GDM1 (cell line): ENCODE data around the gene AKTIP.
"Not testable (repeated sequence)": the region's sequence is repeated elsewhere in the genome, so short reads cannot be mapped to it uniquely, and the experiment has no call there.

Experiments
- DNase-seq: peaks from one replicate; lab custom pipeline; 2025; lab: John Stamatoyannopoulos, UW

The AKTIP gene

DNA sequence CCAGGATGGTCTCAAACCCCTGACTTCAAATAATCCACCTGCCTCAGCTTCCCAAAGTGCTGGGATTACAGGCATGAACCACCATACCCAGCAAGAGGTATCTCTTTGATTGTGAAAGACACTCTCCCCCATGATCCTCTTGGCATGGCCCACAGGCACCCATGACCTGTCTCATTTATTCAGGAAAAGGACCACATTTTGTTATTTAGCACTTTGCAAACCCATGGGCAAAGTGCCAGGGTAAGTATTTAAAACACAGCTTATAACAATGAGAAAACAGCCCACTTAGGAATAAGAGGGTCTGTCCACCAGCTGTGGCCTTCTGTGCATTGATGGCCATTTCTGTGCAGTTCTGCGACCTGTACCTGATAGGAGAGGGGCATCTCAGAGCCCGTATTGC lies 12.8 kb upstream of the AKTIP start:
- no peak for DNase-seq

DNA sequence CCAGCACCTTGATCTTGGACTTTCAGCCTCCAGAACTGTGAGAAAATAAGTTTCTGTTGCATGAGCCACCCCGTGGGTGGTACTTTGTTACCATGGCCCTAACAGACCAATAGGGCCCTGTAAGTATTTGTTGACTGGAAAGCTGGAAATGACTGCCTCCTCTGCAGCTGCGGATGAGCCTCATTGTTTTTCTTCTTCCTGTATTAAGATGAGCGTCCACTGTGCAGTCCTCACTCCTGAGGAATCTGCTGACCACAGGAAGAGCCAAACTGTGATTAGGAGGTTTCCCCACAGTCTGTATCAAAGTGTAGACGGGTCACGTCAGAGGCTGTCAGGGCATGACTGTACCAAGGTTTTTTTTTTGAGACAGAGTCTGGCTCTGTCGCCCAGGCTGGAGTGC lies 12.2 kb upstream of the AKTIP start:
- DNase-seq = no peak

DNA sequence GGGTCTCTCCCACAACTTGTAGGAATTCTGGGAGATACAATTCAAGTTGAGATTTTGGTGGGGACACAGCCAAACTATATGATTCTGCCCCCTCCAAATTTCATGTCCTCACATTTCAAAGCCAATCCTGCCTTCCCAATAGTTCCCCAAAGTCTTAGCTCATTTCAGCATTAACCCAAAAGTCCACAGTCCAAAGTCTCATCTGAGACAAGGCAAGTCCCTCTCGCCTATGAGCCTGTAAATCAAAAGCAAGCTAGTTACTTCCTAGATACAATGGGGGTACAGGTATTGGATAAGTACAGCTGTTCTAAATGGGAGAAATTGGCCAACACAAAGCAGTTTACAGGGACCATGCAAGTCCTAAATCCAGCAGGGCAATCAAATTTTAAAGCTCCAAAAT lies 9.8 kb upstream of the AKTIP start:
- DNase-seq = not testable (repeated sequence)

DNA sequence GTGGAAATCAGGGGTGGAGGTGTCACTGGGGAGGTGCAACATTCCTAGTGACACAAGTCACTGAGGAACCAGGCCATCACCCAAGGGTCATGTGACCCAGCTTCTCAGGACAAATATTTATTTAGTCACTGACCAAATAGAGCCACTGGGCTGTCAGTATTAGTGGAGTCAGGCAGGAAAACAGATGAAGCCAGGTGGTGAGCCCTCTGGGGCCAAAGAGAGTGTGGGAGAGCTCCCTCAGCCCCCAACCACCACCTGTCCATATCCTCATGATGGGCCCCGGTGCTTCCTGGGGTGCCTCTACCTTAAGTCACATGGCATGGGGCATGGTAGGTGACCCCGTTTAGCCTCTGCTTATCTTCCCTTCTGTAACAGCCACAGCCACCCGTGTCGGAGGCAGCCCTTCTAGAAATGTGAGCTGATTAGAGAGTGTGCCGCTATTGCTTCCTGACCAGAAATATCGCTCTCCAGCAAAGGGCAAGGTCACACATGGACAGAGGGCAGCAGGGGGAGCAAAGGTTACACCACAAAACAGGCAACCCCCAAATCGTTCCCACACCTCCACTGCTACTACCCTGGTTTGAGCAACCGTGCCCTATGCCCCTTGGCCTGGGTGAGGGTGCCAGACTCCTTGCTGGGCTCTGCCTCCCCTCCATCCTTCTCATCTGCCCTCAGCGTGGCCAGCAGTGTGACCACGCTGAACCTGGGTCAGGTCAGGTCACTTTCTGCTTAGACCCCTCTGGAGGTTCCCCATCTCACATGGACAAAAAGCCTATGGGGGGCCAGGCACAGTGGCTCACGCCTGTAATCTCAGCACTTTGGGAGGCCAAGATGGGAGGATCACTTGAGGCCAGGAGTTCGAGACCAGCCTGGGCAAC lies 8.6 kb upstream of the AKTIP start:
- DNase-seq = no peak

DNA sequence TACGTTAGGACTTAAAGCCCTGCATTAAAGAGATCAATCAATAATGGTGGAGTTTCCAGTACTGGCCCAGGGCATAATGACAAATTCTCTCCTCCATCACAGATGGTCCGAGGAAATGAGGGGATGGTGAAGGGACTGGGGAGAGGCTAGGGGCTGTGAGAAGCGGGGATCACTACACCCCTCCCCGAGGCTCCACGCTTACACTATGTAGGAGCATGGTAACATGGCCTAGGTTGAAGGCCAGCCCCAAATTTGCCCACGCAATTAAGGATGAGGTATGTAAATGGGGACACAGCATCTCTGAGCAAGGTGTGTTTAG lies 8.0 kb upstream of the AKTIP start:
- DNase-seq = no peak

DNA sequence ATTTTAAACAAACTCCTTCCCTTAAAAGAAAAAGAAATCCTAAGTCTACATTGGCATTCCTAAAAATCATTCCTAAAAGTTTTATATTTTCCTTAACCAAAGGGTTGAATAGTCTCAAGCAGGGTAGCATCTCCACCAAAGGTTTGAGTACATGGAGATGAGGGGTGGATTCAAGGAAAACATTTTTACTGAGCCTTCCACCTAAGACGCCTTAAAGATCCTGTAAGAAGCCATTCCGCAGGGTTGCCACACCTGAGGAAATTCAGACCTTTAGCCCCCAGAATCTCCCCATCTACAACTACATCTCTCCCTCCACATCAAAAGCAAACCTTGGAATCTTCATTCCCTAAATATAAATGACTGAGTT lies 7.7 kb upstream of the AKTIP start:
- DNase-seq = no peak

DNA sequence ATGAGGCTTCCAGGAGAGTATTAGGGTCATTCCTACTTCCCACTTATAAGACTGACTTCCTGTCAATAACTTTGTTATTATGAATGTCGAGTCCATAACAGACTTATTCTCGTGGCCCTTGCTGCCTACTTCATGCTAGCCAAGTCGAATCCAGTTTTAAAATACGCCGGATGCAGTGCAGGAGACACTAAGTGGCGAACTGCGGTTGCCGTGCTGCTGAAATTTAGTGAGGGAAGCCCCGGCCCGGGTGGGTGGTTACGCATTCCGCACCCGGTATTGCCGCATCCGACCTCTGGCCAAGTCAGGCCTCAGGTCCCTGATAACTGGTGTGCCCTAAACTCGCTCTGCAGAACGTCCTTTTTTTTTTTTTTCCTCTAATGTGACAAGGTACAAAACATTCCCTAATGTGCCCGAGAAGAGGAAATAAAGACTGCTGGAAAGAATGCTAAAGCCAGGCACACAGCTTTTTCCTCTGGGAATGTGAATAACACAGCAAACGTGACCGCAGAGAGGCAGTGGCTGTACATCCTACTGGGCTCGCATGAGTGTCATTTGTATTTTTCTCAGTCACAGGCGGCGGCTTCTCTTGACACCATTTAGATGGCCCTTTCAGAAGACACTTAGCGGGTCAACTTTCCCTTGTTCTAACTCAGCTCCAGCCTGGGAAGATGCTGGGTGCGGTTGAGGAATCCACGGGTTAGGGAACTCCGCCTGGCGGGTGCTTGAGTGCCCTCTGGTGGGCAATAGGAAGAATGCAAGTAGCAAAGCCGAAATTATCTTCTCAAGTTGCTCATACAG lies 7.1 kb upstream of the AKTIP start:
- no peak for DNase-seq

DNA sequence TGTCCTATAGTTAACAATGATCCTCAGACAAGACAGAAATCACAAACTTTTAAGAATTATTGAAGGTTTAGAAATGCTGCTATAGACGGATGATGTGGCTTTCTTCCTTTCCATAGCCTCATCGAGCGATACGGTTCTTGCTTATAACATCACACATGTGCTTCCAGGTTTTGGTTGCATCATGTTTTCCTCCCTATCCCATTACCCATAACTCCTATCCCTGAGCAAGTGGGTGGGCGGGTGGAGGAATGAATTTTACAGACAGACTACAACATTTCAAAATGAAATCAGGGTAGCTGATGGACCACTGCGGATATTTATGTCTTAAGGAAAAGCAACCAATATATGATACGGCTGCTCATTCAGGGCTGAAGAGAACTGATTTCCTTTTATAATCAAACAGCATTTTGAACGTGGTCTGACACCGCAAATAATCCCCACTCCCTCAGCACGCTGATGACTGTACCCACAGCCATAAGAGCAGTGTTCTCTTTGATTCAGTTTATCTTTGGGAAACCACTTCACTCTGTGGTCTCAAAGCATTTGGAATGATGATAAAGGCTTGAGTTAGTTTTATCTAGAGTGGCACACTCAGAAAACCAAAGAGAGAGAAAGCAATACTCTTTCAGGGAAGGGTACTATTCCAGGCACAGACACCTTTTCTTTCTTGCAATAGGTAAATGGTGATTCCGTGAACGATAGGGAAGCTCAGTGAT lies 4.6 kb upstream of the AKTIP start:
- DNase-seq = no peak

DNA sequence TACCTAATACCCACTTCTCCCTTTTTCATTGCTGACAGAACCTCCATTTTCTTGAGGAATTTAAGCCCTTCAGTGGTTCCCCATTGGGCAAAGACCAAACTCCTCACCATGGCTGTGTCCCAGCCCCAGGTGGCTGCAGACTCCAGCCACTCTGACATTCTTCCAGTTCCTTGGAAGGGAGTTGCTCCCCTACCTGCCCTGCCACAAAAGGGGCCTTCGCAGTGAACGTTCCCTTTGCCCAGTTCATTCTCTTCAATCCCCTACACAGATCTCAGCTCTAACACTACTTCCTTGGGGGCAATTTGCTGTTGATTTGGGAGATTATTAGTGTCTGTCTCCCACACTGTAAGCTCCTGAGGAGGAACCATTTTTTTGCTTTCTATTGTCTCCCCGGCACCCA lies 3.2 kb upstream of the AKTIP start:
- no peak for DNase-seq

DNA sequence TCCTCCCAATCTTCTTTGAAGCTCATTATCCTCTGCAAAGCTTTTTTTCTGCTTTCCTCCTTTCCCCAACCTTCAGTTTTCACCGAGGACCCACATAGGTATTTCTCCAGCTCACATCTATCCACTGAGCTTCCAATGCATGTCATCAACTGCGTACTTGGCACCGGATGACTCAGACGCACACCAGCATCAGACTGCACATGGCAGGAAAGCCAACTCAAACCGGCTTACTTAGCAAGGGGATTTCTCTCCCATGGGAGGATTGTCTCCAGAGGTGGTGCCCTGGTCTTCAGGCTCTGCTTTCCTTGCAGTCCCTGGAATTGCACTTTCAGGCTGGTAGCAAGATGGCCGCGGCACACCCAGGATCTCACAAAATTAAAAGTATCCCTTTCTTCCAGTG lies 1.7 kb upstream of the AKTIP start:
- DNase-seq = no peak

DNA sequence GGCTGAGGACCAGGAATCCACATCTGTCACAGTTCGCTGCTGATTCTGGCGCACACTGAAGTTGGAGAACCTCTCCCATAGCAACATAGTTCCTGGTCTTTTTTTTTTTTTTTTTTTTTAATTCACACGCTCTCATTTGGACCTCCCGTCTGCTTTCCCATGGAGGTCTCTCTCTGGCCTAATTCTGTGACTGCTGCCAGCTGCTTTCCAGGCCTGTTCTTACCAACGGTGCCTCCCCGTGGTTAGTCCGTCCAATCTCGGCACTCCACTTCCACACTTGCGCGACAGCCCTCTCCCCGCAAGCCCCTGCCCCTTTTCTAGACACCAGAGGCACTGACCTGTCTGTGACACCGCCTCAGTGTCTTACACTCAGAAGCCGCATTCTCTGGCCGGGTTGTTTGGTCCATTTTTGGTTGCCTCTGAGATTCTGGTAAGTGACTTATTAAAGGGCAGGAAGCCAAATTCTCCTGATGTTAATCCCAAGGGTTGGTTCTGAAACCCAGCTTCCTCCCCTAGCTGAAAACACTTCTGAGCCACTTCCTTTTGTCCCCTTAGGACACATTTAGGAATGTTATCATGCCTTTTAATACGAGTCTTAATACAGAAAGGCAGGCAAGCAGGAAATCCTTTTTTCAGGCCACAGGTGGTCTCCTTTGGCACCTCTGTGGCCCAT lies 1.1 kb upstream of the AKTIP start:
- DNase-seq = no peak

DNA sequence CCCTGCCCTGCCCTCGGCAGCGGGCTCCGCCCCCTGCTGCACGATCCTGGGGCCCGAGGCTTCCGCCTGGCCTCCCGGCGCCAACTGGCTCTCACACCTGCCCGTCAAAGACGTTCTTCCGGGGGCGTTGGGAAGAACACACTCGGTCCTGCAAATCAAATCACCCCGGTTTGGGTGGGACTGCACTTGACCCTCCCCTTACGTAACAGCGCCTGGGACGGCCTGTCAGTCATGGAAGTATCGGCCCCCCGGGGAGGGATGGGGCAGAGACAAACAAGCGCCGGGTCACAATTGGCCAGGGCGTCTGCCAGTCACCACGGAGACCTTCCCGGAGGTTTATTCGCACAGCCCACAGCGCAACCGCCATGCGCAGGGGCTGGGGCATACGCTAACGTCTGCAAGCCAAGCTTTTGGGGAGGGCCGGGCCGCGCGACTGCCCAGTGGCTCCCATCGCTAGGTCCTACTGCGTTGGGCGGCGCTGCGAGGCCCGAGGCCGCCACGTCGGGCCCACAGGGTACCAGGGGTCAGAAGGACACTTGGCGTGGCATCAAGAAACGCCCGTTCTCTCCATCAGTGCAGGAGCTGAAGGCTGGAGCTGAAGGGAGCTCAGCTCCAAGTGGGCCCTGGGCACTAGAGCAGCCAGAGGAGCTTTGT lies 388 bp upstream of the AKTIP start:
- DNase-seq = peak; percentile 95

DNA sequence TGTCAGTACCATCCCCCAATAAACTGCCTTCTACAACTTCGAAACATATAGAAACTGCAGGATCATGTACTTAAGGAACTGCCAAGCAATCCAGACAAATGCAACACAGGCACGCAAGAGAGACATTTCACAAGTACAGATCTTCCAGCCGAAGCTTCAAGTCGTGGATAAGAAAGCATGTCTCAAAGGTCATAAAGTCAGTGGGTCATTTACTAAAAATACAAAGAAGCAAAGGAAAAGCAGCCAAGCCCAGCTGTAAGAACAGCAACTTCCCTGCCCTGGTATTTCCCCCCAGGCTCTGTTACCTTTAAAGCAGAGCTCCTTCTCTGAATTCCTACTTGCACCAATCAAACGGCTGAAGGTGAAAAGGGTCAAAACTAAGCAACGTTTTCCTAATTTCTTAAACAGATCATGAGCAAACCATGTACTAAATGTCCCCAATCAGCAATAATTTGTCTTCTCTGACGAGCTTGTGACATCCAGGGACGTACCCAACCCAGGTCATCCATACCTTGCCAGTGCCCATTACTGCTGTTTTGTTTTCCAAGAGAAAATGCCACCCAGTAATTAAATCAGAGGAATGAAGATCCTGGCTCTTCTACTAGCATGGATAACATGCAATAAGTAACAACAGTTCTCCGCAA lies 1.7 kb downstream of the AKTIP start:
- DNase-seq = no peak

DNA sequence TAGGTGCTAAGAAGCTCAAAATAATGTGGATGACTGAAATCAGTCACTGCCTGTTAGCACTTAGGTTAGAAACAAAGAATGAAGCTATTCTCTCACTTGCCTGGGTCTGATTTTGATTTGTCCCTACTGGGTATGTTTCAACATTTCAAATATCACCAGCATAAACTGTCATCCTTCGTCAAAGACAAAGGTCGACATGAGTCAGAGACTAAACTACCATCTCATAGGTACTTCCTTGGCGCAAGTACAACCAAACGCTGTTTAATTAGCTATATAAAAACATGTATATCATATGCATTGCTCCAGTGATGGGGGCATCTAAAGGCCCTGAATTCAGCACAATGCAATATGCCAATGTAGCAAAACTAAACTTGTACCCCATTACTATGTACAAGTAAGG lies 4.0 kb downstream of the AKTIP start:
- no peak for DNase-seq

DNA sequence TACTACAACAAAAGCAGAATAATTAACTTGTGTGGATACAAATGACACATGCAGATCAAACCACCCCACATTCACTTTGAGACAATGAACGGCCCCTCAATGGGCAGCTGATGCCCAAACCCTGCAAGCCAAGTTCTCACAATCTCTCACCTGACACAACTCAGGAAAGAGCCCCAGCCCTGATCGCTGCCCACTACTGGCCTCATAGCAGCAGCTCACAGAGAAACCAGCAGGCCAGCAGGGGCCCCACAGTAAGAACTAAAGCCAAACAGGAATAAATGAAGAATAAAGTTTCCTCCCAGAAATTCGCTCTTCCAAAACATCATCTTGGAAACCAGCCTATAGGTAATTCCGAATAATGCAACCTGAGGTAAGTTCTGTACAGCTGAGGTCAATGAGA lies 7.7 kb downstream of the AKTIP start:
- DNase-seq = no peak

DNA sequence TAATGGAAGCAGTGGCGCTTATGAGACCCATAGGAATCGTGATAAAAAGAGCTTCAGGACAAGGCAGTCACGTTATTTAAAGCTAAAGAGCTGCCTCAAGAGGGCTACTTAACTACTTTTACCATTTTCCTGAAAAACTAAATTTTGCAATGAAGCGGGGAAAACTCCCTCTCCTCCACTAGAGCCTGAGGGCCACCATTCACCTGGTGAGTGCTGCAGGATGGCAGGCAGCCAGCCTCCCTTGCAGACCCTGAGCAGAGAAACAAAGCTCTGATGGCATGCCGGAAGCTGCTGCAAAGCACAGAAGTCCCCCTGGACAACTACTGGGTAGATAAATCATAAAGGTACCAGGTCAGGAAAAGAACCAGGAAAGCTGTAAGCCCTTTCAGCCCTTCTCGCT lies 8.4 kb downstream of the AKTIP start:
- no peak for DNase-seq

DNA sequence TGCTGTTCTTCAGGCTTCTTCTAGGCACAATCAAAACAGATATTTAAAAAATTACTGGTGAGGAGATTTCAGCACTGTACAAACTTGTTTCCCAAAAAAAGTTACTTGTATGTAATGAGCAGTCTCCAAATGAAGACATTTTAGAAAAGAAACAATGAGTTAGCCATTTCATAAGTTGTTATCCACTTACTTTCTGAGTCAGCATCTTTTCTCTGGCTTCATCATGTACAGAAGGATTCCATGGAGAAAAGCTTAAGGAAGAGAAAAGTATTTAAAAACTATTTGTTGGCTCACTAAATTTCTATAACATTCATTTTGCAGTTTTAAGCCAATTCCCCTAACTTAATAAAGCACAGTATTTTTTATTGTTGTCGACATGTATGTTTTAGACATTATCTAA lies 10.5 kb downstream of the AKTIP start:
- no peak for DNase-seq

DNA sequence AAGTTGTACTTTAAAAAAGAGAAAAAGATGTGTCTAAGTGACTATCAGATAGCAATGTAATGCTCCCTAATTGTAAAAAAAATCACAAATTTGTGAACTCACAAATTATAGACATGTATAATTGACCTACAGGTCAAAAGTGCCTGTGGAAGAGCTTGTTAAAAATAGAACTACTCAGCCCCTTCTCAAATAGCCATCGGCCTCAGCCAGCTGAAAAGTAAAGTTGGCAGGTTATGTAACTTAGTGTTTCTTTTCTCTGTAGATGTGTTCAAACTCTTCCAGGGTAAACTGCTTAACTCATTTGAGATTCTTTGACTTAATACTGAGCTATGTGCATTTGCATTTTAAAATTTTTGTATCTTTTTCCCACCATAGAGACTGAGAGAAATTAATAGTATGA lies 13.3 kb downstream of the AKTIP start:
- DNase-seq = no peak

DNA sequence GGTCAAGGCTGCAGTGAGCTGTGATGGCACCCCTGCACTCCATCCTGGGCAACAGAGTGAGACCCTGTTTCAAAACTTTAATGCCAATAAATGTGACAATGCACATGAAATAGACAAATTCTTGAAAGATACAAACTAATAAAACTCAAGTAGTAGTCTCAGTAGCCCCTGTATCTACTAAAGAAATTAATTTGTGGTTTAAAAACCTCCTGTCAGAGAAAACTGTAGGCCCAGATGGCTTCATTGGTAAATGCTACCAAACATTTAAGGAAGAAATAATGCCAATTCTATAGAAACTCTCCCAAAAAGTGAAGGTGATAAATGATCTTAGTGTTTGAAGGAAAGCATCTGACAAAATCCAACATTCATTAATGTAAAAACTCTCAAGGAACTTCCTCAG lies 16.8 kb downstream of the AKTIP start:
- no peak for DNase-seq

DNA sequence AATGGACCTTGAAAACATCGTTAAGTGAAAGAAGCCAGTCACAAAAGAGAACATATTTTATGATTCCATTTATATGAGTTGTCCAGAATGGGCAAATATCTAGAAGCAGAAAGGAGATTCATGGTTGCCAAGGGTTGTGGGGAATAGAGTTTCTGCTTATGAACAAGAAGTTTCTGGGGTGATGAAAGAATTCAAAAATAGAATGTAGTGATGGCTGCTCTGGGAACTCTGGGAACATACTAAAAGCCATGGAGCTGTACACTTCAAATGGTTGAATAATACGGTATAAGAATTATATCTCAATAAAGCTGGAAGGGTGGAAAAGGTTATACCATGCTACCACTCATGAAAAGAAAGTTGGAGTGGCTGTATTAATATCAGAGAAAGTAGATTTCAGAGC lies 18.5 kb downstream of the AKTIP start:
- no peak for DNase-seq

DNA sequence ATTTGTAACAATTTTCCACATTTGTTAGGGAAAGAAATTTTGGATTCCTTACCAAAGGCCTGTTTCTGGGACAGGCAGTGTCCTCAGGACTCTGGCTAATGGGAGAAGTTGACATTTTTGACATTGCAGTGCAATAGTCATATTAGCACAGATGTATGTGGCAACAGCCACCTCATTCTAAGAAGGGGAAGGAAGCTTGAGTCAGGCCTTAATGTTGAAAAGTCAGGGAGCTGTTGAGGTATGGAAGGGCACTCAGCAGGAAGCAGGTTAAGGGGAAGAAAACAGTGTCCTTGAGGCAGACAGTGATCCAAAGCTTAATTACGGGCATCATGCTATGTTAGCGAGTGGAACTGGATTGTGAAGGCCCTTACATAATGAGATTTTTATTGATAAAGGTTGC lies 20.9 kb downstream of the AKTIP start:
- peak; percentile 8 for DNase-seq

DNA sequence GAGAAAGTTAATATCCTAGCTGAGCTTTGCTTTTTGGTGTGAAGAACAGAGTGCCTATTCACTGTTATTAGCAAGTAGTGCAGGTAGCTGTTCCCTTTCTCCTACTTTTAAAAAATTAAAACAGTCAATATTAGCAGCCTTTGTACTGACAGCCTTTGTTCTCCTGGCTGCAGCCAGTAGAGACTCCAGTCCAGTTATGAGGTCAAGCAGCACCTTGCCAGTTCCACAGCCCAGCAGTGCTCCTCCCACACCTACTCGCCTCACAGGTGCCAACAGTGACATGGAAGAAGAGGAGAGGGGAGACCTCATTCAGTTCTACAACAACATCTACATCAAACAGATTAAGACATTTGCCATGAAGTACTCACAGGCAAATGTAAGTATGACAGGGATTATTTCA lies 22.6 kb downstream of the AKTIP start:
- no peak for DNase-seq
